Activated CD8-positive, alpha-beta memory T cell treated with anti-CD3 and anti-CD28 coated beads for 1 hour (primary cell): ENCODE results near the gene MAZ.
"Not testable (repeated sequence)": the region's sequence is repeated elsewhere in the genome, so short reads cannot be mapped to it uniquely, and the experiment has no call there.

Source experiments
- DNase-seq, 2 donors: peaks; one replicate each; pipeline ENCODE4 v3.0.0-alpha.2; 2020; ENCODE audit warnings: low read depth in 1 of 2; ENCODE audit errors: extremely low read depth in 1 of 2

MAZ gene

DNA sequence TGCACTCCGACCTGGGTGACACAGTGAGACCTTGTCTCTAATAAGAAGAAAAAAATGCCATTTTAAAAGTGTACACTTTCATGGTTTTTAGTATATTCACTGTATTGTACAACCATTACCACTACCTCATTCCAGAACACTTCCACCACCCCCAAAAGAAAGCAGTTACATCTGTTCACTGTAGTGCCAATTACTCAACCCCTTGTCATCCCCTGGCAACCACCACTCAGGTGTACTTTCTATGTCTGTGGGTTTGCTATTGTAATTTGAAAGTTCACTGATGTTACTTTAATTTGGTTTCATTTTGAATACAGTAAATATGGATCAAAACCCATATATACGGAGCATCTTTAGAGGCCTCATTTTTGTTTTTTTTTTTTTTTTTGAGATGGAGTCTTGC is 22.2 kb upstream of the MAZ start:
- DNase-seq = no peak

DNA sequence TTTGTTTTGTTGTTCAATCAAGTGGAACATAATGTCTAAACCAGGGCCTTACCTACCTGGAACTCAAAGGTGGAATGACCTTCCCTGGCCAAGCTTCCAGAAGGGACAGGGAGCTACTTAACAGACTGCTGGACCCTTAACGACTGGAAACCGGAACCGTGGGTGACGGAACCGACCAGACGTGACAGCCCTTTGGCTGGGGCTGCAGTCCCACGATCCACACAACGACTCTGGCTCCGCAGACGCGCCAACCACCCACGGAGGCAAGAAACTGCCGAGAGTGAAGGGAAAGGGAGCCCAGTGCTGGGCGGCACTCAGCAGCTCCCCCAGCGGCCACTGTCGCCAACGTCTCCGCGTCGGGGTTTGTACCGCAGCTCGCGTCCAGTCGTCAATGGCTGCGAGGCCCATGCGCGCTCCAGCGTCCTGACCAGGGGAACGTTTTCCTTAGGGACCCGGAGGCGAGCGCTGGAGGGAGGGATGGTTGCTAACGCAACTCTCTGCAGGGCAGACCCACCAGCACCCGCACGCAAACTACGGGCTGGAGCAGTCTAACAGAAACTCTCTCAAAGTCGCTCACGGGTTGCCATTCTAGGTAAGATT is 21.3 kb upstream of the MAZ start:
- peak; percentile 37 to 50 for DNase-seq

DNA sequence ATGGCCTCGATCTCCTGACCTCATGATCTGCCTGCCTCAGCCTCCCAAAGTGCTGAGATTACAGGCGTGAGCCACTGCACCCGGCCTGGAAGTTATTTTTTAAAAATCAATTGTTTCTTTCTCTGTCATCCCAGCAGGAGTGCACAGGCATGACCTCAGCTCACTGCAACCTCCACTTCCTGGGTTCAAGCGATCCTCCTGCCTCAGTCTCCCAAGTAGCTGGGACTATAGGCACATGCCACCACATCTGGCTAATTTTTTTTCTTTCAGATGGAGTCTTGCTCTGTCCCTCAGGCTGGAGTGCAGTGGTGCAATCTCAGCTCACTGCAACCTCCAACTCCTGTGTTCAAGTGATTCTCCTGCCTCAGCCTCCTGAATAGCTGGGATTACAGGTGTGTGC is 19.2 kb upstream of the MAZ start:
- not testable (repeated sequence) for DNase-seq

DNA sequence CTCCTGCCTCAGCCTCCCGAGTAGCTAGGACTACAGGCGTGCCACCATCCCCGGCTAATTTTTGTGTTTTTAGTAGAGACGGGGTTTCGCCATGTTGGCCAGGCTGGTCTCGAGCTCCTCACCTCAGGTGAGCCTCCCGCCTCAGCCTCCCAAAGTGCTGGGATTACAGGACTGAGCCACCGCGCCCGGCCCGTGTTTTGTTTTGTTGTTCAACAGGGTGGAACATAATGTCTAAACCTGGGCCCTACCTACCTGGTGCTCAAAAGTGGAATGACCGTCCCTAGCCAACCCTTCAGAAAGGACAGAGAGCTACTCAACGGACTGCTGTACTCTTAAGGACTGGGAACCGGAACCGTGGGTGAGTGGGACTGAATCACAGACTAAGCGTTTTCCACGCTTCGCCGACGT is 16.6 kb upstream of the MAZ start:
- no peak for DNase-seq

DNA sequence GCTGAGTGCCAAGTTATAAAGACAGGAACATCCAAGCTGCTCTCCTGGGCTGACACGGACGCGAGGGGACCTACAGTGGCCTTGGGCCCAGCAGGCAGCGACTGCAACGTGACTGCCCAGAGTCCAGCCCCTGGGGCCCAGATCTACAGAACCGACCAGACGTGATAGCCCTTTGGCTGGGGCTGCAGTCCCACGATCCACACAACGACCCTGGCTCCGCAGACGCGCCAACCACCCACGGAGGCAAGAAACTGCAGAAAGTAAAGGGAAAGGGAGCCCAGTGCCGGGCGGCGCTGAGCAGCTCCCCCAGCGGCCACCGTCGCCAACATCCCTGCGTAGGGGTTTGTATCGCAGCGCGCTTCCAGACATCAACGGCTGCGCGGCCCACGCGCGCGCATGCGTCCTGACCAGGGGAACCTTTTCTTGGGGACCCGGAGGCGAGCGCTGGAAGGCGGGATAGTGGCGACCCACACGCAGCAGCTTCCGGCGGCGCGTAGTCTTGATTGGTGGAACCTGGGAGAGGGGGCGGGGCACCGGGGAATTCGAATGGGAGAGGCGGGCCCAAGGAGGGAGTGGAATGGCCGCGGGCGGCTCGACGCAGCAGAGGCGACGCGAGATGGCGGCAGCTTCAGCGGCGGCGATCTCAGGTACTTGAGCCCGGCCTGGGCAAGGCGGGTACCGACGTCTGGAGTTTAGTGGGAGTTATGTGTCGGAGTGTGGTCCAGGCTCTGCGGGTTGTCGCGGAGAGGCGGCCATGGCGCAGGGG is 16.0 kb upstream of the MAZ start, which contains the start of gene KIF22:
Gene KIF22 (plus strand): TSS at position 569 of the 766 bp plus-strand sequence. CDS start 9 bp downstream, at position 578.
- peak; percentile 99 to 100 for DNase-seq

DNA sequence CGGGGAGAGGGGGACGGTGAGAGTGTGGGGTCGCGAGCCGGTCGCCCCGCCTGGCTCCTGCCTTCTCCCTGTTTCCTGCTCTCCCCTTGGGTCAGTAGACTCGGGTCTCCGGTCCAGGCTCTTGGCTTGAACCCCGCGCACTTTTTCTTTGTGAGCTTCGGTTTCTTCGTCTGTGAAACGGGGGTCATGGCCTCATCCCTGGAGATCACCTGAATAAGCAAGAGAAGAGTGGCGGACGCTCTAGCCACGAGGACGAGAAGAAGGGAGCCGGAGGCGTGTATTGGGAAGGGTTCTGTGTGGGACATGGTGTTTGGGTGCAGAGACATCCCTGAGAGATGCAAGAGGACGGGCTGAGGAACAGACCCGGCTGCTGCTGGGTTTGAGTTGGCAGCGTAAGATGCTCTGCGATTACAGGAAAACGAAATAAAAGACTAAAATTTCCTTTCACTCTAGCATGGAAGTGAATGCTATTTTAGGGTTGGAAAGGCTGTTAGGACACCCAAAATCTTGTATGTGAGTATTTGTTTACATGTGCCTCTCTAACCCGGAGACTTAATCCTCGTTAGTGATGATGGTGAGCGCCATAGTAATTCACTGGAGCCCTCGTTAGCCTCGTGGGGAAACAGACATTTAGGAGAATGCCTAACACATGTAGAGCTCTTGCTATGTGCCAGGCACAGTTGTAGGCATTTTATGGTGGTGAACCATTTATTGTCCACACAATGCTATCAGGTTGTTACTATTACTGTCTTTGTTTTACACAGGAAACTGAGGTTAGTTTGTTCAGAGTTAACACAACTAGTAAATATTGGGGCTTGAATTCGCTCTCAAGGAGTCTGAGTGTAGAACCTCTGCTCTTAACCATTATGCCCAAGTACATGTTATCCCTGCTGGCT is 15.1 kb upstream of the MAZ start:
- no peak for DNase-seq

DNA sequence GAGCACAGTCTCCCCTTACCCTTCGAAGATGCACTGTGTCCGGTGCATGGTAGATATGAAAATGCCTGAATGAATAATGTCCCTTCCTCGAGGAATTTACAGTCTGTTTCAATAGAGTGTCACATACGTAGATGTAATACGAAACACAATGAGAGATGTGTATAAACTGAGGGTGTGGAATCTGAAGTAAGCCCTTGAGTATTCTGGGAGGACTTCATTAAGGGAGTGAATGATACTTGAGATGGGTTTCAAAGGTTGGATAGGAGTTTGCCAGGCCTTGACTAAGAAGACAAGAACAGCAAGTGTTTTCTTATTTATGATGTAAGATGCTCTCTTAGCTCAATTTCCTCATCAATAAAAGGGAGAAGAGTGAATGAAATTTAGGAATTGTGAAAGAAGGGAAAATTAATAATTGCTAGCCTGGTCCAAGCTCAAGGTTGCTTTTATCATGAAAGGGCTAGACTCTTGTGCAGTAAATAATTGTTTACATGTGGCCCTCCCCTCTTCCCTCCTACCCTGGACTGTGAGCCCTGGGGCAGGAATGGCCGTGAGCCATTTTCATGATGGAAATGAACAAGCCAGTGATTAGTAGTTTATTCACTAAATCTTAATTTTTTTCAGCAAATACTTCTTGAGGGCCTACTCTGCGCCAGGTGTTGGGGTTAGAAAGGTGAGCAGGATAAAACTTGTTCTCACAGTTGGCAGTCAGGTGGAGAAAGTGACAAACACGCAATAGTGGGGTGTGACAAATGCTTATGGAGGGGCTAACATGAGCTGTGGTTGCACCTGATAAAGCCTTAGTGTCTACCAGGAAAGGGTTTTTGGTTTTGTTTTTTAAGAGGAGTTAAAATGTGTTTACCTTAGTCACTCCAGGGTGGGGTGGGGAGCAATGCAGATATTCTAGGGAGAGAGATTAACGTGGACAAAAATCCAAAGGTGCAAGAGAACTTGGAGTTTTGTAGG is 14.2 kb upstream of the MAZ start:
- DNase-seq = no peak

DNA sequence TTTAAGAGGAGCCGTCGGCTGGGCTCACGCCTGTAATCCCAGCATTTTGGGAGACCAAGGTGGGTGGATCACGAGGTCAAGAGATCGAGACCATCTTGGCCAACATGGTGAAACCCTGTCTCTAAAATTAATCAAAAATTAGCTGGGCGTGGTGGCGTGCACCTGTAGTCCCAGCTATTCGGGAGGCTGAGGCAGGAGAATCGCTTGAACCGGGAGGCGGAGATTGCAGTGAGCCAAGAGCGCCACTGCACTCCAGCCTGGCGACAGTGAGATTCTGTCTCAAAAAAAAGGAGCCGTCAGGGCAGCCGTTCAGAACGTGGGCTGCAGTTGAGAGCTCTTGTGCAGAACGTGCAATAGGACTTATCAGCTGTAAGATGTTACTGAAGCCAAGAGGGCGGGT is 13.2 kb upstream of the MAZ start:
- not testable (repeated sequence) for DNase-seq

DNA sequence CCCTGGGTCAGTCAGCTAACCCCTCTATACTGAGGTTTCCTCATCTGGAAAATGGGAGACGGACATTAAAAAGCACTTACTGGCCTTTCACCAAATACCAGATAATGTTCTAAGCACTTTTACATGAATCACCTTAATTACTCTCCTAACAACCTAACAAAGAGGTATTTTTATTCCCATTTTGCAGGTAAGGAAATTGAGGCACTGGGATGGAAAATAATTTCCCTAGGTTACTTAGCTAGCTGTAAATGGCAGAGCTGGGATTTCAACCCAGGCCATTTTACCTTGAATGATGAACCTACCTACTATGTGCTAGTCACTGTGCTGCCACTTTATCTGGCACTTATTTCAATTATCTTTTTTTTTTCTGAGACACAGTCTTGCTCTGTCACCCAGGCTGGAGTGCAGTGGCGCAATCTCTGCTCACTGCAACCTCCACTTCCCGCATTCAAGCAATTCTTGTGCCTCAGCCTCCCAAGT is 12.1 kb upstream of the MAZ start:
- no peak for DNase-seq

DNA sequence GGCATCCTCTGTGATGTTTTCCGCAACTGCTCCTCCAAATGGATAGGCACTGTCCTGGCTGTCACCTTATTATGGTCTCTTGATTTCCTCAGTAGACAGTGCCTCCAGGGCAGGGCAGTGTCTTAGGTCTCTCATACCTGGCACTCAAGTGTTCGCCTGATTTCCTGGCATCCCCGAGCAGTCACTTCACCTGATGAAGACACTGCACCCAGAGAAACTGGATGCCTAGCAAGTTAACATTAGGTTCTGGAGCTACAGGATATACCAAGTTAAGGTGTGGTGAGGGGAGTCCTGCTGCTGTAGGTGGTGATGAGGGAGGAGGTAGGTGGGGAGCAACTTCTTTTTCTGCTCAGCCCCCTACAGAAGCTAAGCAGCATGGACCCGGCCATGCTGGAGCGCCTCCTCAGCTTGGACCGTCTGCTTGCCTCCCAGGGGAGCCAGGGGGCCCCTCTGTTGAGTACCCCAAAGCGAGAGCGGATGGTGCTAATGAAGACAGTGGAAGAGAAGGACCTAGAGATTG is 3.9 kb upstream of the MAZ start:
- no peak for DNase-seq

DNA sequence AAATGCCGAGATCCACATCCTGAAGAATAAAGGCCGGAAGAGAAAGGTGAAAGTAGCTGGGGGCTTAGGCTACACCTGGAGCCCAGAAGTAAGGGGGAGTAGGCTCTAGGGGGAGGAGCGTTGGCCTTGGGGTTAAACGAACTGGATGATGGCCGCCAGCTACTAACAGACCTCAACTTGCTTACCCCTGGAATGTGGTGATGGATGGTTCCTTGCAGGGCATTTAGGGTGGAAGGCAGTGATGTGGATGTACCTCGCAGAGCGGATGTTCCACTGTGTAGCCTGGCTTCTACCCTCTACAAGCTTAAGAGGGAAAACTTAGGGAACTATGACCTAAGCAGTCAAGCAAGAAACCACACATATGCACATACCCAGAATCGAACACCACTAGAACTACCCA is 2.3 kb upstream of the MAZ start:
- no peak for DNase-seq

DNA sequence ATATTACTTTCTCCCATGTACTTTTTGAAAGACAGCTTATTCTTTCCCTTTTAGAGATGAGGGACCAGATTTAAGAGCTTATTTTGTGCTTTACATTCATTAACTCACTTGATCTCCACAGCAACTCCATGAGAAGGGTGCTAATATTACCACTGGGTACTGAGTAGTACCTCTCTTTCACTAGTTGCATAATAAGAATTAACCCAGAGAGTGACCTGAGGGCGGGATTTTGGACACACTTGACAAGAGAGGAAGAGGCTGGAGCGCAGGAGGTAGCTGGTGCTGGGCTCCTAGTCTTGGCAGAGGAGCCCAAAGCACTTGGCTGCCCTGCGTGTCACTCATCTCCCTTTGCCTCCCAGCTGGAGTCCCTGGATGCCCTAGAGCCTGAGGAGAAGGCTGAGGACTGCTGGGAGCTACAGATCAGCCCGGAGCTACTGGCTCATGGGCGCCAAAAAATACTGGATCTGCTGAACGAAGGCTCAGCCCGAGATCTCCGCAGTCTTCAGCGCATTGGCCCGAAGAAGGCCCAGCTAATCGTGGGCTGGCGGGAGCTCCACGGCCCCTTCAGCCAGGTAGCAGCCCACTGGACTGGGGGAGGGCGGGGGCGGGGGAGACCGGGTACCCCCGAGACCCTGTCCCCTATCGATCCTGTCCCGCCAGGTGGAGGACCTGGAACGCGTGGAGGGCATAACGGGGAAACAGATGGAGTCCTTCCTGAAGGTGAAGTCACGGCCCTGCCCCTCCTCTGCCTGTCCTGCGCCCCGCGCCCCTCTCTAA is 1.7 kb upstream of the MAZ start:
- DNase-seq = no peak

DNA sequence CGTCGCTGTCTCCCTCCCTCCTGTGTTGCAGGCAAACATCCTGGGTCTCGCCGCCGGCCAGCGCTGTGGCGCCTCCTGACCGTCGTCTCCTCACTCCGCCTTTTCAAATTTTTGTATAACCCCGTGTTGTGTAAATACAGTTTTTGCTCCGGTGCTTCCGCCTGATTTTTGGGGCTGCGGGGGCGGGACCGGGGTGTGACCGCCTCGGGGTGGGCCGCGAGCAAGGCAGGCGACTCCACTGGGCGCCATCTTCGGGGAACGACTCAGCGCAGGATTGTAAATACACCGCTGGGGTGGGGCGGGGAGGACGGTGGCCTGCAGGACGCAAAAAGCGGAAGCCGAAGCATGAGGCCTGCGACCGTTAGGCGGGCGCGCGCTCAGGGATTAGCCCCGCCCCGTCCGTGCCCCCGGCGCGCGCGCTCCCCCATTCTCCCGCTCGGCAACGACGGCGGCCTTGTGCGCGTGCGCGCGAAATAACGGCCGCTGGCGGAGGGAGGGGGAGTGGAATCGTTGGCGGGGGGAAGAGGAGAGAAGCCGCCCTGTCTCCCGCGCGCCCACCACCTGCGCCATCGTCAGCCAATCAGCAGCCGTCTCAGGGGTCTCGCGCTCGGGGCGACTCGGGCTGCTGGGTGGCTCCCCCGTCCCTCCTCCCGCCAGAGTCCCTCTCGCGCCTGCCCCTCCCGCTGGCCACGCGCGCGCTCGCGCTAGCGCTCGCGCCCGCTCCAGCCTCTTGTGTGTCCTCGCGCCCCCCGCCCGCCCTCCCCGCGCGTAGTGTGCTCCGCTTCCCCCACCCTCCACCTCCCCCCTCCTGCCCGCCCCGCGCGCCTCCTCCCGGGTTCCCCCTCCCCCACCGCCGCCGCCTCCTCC is 864 bp upstream of the MAZ start:
- peak; percentile 96 to 97 for DNase-seq

DNA sequence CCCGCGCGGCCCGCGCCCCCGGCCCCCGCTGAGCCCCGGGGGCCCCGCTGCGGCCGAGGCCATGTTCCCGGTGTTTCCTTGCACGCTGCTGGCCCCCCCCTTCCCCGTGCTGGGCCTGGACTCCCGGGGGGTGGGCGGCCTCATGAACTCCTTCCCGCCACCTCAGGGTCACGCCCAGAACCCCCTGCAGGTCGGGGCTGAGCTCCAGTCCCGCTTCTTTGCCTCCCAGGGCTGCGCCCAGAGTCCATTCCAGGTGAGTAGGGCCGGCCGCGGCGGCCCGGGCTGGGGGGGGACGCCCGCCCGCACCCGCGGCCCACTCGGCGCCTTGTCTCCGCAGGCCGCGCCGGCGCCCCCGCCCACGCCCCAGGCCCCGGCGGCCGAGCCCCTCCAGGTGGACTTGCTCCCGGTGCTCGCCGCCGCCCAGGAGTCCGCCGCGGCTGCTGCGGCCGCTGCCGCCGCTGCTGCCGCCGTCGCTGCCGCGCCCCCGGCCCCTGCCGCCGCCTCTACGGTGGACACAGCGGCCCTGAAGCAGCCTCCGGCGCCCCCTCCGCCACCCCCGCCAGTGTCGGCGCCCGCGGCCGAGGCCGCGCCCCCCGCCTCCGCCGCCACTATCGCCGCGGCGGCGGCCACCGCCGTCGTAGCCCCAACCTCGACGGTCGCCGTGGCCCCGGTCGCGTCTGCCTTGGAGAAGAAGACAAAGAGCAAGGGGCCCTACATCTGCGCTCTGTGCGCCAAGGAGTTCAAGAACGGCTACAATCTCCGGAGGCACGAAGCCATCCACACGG is 504 bp downstream of the MAZ start:
- DNase-seq = no peak

DNA sequence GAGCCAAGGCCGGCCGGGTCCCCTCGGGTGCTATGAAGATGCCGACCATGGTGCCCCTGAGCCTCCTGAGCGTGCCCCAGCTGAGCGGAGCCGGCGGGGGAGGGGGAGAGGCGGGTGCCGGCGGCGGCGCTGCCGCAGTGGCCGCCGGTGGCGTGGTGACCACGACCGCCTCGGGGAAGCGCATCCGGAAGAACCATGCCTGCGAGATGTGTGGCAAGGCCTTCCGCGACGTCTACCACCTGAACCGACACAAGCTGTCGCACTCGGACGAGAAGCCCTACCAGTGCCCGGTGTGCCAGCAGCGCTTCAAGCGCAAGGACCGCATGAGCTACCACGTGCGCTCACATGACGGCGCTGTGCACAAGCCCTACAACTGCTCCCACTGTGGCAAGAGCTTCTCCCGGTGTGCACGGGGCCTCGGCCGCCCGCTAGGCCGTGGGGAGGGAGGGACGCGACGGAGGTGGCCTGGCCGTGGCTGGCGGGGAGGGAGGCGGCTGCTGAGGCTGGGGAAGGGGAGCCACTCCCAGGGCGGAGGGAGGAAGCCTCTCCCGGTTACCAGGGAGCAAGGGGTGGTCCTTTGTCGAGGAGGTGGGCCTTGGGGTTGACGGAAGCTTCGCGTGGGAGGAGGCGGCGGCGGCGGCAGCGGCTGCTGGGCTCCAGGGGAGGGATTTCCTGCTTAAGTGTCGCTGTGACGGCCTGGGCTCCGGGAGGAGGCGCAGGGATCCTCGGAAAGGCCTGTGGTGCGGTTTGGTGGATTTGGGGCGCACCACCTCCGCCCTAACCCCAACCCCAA is 1.3 kb downstream of the MAZ start:
- DNase-seq = peak; percentile 72 to 77

DNA sequence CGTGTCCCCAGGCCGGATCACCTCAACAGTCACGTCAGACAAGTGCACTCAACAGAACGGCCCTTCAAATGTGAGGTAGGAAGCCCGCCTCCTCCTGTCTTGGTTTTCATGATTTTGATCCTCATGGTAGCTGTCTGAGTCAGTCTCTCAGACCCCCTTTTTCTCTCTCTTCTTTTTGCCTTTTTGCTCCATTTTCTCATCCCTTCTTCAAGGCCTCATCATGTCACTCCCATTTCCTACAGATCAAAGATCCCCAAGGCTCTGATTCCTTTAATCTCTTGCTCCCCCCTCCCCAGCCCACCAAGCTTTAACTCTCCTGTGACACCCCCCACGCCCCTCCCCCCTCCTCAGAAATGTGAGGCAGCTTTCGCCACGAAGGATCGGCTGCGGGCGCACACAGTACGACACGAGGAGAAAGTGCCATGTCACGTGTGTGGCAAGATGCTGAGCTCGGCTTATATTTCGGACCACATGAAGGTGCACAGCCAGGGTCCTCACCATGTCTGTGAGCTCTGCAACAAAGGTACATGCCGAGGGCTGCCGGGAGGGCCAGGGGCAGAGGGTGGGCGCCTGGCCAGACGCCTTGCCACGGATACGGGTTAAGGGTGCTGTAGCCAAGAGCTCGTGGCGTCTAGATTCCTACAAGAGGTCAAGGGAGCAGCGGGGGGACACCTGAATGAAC is 2.0 kb downstream of the MAZ start:
- no peak for DNase-seq
